HCT116 (cell line): Measurements from ENCODE around the gene PCDH19. TPM values are rescaled to one million over a fixed set of nuclear protein-coding genes. Genes with fewer than 3 reads are reported as not detected.

ENCODE experiments used
- ATAC-seq: fragments of 200-7000 bp; cut with Tn5 transposase; 2 replicates; pipeline ENCODE4 v1.9.1; 2020; ENCODE audit warnings: mild to moderate bottlenecking, moderate library complexity
- BruUV-seq: library from RNA; stranded (reverse); fragments of 400-500 nt; replicated peaks from 2 replicates; lab custom pipeline; 2021; lab: Mats Ljungman, UMichigan
- CTCF ChIA-PET: fragments of 300-600 bp; sonication (Branson Sonifier 250); formaldehyde crosslinking; loops from one replicate; lab custom pipeline; 2021; ENCODE audit warnings: antibody characterized with exemption; lab: Charles Lee
- POLR2A ChIA-PET: fragments of 300-600, 350-600 bp; sonication (Branson Sonifier 250); formaldehyde crosslinking; loops from one replicate; lab custom pipeline; 2021; ENCODE audit warnings: antibody characterized with exemption; lab: Charles Lee
- RAD21 ChIA-PET, 2 experiments: fragments of 300-600 bp; sonication (Branson Sonifier 250); formaldehyde crosslinking; loops; one replicate each; lab custom pipeline; 2023; ENCODE audit warnings: low total read pairs in 2 of 2; ENCODE audit not compliant: uncharacterized antibody in 2 of 2, unreplicated experiment in 2 of 2, low non-redundant PET in 1 of 2; lab: Charles Lee
- DNase-seq: peaks from one replicate; pipeline ENCODE4 v3.0.0-alpha.2; 2010; ENCODE audit warnings: low read depth, low spot score
- H2AFZ ChIP-seq: fragments of 200-600 bp; shearing (Covaris generic), sonication (generic); 2 replicates; pipeline ENCODE4 v1.6.1; 2017; ENCODE audit warnings: low read depth, mixed run types, mixed read lengths, antibody characterized with exemption, low read length; ENCODE audit not compliant: poor library complexity, severe bottlenecking
- H3K27ac ChIP-seq: 2 replicates; pipeline ENCODE4 v1.5.1; 2012; ENCODE audit warnings: low read depth, low read length
- H3K27me3 ChIP-seq: fragments of 200-600 bp; sonication (generic); 2 replicates; pipeline ENCODE4 v1.6.1; 2016; ENCODE audit warnings: mixed run types, low read length, mixed read lengths; ENCODE audit not compliant: insufficient read depth
- H3K36me3 ChIP-seq, 2 experiments: fragments of 200-500 bp in 1 of 2; fragments of 200-600 bp in 1 of 2; sonication (Bioruptor generic) in 1 of 2; sonication (generic) in 1 of 2; 2 replicates each; pipeline versions ENCODE4 v1.5.1 to v1.6.1; 2014 to 2016; ENCODE audit warnings: low read length in 2 of 2, inconsistent platforms in 1 of 2, mixed read lengths in 1 of 2, mixed run types in 1 of 2; ENCODE audit not compliant: insufficient read depth in 2 of 2, control insufficient read depth in 1 of 2
- H3K4me1 ChIP-seq, 2 experiments: fragments of 200-600 bp in 1 of 2; sonication (generic) in 1 of 2; 2 replicates each; pipeline versions ENCODE4 v1.5.1 to v1.6.1; 2012 to 2017; ENCODE audit warnings: low read length in 2 of 2, inconsistent platforms in 1 of 2, mild to moderate bottlenecking in 1 of 2, mixed read lengths in 1 of 2, mixed run types in 1 of 2, moderate library complexity in 1 of 2; ENCODE audit not compliant: insufficient read depth in 2 of 2, control insufficient read depth in 1 of 2
- H3K4me2 ChIP-seq: fragments of 200-600 bp; sonication (generic); 2 replicates; pipeline ENCODE4 v1.6.1; 2017; ENCODE audit warnings: mixed run types, low read length, mixed read lengths
- H3K4me3 ChIP-seq, 2 experiments: fragments of 200-600 bp in 1 of 2; sonication (generic) in 1 of 2; replicated peaks in 1 of 2; 2 replicates each; pipeline ENCODE4 v1.5.1; 2011 to 2016; ENCODE audit warnings: low read length in 2 of 2, control low read depth in 1 of 2, low read depth in 1 of 2, mild to moderate bottlenecking in 1 of 2, mixed read lengths in 1 of 2, mixed run types in 1 of 2
- H3K79me2 ChIP-seq: fragments of 200-600 bp; sonication (generic); 2 replicates; pipeline ENCODE4 v1.6.1; 2017; ENCODE audit warnings: mild to moderate bottlenecking, mixed run types, low read length, moderate library complexity, mixed read lengths; ENCODE audit not compliant: insufficient read depth
- H3K9ac ChIP-seq: fragments of 200-600 bp; sonication (generic); 2 replicates; pipeline ENCODE4 v1.6.1; 2016; ENCODE audit warnings: low read length, mixed read lengths
- H3K9me2 ChIP-seq: fragments of 200-600 bp; sonication (generic), shearing (Covaris generic); 2 replicates; pipeline ENCODE4 v1.6.1; 2017; ENCODE audit warnings: mixed run types, mild to moderate bottlenecking, moderate library complexity; ENCODE audit not compliant: insufficient read depth
- H3K9me3 ChIP-seq, 2 experiments: fragments of 200-500 bp in 1 of 2; fragments of 200-600 bp in 1 of 2; sonication (Bioruptor generic) in 1 of 2; sonication (generic) in 1 of 2; 2 replicates each; pipeline ENCODE4 v1.6.1; 2014 to 2017; ENCODE audit warnings: low read length in 2 of 2, mixed read lengths in 2 of 2, inconsistent platforms in 1 of 2, low read depth in 1 of 2, mild to moderate bottlenecking in 1 of 2, mixed run types in 1 of 2, moderate library complexity in 1 of 2; ENCODE audit not compliant: control insufficient read depth in 1 of 2, insufficient read depth in 1 of 2
- H4K20me1 ChIP-seq: fragments of 200-600 bp; sonication (generic), shearing (Covaris generic); 2 replicates; pipeline ENCODE4 v1.6.1; 2017; ENCODE audit warnings: mixed run types, mild to moderate bottlenecking, moderate library complexity; ENCODE audit not compliant: insufficient read depth
- CEBPB ChIP-seq: IDR thresholded peaks from 2 replicates; pipeline ENCODE4 v1.6.1; 2012; ENCODE audit warnings: low read depth
- CTCF ChIP-seq, 3 experiments: fragments of 200-600 bp in 1 of 3; sonication (generic) in 1 of 3; IDR thresholded peaks in 2 of 3; conservative IDR thresholded peaks in 1 of 3; 2 replicates each; pipeline ENCODE4 v1.5.1; 2012 to 2017; ENCODE audit warnings: low read depth in 2 of 3, low read length in 2 of 3, antibody characterized with exemption in 1 of 3, borderline replicate concordance in 1 of 3, control low read depth in 1 of 3, mild to moderate bottlenecking in 1 of 3, mixed read lengths in 1 of 3, mixed run types in 1 of 3, moderate library complexity in 1 of 3; ENCODE audit not compliant: insufficient read depth in 1 of 3
- EGR1 ChIP-seq: IDR thresholded peaks from 2 replicates; pipeline ENCODE4 v1.6.1; 2012; ENCODE audit warnings: low read depth
- ELF1 ChIP-seq: IDR thresholded peaks from 2 replicates; pipeline ENCODE4 v1.6.1; 2012; ENCODE audit warnings: low read depth, borderline replicate concordance
- EZH2 ChIP-seq: fragments of 200-600 bp; sonication (generic); IDR thresholded peaks from 2 replicates; pipeline ENCODE4 v1.6.1; 2017; ENCODE audit warnings: antibody characterized with exemption, mixed run types
- EZH2phosphoT487 ChIP-seq: fragments of 200-600 bp; IDR thresholded peaks from 2 replicates; pipeline ENCODE4 v1.6.1; 2018; ENCODE audit warnings: antibody characterized with exemption, borderline replicate concordance
- POLR2A ChIP-seq: IDR thresholded peaks from 2 replicates; pipeline ENCODE4 v1.7.0; 2011; ENCODE audit warnings: borderline replicate concordance; ENCODE audit not compliant: insufficient read depth, insufficient read length; ENCODE audit errors: extremely low read depth
- SIN3A ChIP-seq: IDR thresholded peaks from 2 replicates; pipeline ENCODE4 v1.6.1; 2012; ENCODE audit warnings: low read depth
- SRF ChIP-seq: IDR thresholded peaks from 2 replicates; pipeline ENCODE4 v1.6.1; 2012; ENCODE audit warnings: low read depth
- TCF7L2 ChIP-seq: IDR thresholded peaks from 2 replicates; pipeline ENCODE4 v1.7.0; 2011; ENCODE audit warnings: borderline replicate concordance, inconsistent platforms; ENCODE audit not compliant: insufficient read depth, insufficient read length; ENCODE audit errors: extremely low read depth
- ZFX ChIP-seq: fragments of 450-650 bp; IDR thresholded peaks from 2 replicates; pipeline ENCODE4 v1.6.1; 2017
- ZNF274 ChIP-seq: fragments of 200-500 bp; sonication (Bioruptor generic); IDR thresholded peaks from 2 replicates; pipeline ENCODE4 v1.6.1; 2014; ENCODE audit warnings: mild to moderate bottlenecking, low read depth, low read length, inconsistent platforms
- intact Hi-C: fragments of 100-400 bp; cut with micrococcal nuclease; formaldehyde crosslinking; loops from 2 replicates; pipeline ENCODE4 v1.10.0; 2022
- total RNA-seq: library from RNA; stranded (reverse); gene quantifications from one replicate; pipeline ENCODE4 v1.2.1, GENCODE V29; 2021; ENCODE audit not compliant: unreplicated experiment
- TF ChIP-seq, protein P1 (sequence below): IDR thresholded peaks from 2 replicates; pipeline ENCODE4 v1.6.1; 2012
- TF ChIP-seq, protein P2 (sequence below): IDR thresholded peaks from 2 replicates; pipeline ENCODE4 v1.6.1; 2012; ENCODE audit warnings: low read depth
- TF ChIP-seq, protein P3 (sequence below): IDR thresholded peaks from 2 replicates; pipeline ENCODE4 v1.6.1; 2012

Gene PCDH19
- total RNA-seq, 1 experiment from 2014 or later: 0.32 TPM

GRCh38 chrX:100408713-100409609 lies 1.1 kb downstream of the PCDH19 start (continued):
- TF ChIP-seq SIN3A (no peak), ZFX (no peak)

- no peaks in the 10 kb centered on the region for H3K9me2 ChIP-seq
- TF ChIP-seq EGR1: no peak
- no peak for TF ChIP-seq CEBPB
- TF ChIP-seq, protein P1, sequence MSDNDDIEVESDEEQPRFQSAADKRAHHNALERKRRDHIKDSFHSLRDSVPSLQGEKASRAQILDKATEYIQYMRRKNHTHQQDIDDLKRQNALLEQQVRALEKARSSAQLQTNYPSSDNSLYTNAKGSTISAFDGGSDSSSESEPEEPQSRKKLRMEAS: no peak
- no peak for TF ChIP-seq ZFX
- TF ChIP-seq ZNF274: no peak
- TF ChIP-seq, protein P2, sequence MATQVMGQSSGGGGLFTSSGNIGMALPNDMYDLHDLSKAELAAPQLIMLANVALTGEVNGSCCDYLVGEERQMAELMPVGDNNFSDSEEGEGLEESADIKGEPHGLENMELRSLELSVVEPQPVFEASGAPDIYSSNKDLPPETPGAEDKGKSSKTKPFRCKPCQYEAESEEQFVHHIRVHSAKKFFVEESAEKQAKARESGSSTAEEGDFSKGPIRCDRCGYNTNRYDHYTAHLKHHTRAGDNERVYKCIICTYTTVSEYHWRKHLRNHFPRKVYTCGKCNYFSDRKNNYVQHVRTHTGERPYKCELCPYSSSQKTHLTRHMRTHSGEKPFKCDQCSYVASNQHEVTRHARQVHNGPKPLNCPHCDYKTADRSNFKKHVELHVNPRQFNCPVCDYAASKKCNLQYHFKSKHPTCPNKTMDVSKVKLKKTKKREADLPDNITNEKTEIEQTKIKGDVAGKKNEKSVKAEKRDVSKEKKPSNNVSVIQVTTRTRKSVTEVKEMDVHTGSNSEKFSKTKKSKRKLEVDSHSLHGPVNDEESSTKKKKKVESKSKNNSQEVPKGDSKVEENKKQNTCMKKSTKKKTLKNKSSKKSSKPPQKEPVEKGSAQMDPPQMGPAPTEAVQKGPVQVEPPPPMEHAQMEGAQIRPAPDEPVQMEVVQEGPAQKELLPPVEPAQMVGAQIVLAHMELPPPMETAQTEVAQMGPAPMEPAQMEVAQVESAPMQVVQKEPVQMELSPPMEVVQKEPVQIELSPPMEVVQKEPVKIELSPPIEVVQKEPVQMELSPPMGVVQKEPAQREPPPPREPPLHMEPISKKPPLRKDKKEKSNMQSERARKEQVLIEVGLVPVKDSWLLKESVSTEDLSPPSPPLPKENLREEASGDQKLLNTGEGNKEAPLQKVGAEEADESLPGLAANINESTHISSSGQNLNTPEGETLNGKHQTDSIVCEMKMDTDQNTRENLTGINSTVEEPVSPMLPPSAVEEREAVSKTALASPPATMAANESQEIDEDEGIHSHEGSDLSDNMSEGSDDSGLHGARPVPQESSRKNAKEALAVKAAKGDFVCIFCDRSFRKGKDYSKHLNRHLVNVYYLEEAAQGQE: no peak
- no peak for TF ChIP-seq EZH2
- TF ChIP-seq EZH2phosphoT487: no peak
- no peak for TF ChIP-seq SRF
- TF ChIP-seq POLR2A: no peak
- no peak for TF ChIP-seq TCF7L2
- TF ChIP-seq CTCF (IDR thresholded peaks at IDR 0.05 in 2 of 3, conservative IDR thresholded peaks at IDR 0.05 in 1 of 3; ENCODE audit: borderline replicate concordance in 1 of 3, insufficient read depth in 1 of 3, low read depth in 2 of 3, low read length in 2 of 3): no peak
- no peak for TF ChIP-seq ELF1
- TF ChIP-seq, protein P3, sequence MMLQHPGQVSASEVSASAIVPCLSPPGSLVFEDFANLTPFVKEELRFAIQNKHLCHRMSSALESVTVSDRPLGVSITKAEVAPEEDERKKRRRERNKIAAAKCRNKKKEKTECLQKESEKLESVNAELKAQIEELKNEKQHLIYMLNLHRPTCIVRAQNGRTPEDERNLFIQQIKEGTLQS: no peak
- H3K79me2 ChIP-seq: no peaks in the 10 kb centered on the region
- H3K9me3 ChIP-seq: no peaks in the 10 kb centered on the region
- no peaks in the 10 kb centered on the region for H3K36me3 ChIP-seq
- H2AFZ ChIP-seq: no peak overlapping the region
- no peak overlapping the region for H3K27ac ChIP-seq
- H3K4me3 ChIP-seq: no peak overlapping the region
- H4K20me1 ChIP-seq: no peaks in the 10 kb centered on the region
- ChIA-PET RAD21 (no interaction called here), POLR2A (no interaction called here), CTCF (no interaction called here)
- intact Hi-C loops: no loop called here
- no peaks in the 10 kb centered on the region; a peak in 1 of 4 replicates for H3K4me1 ChIP-seq
- no peak overlapping the region for H3K4me2 ChIP-seq
- no TSS peak for BruUV-seq
- H3K27me3 ChIP-seq: peaks cover 5% of the 10 kb centered on the region; the same call in 1 of the 2 replicates
- no peak for DNase-seq
- no peak for ATAC-seq
- H3K9ac ChIP-seq: no peak overlapping the region
Measured at GRCh38 chrX:100407784-100408712, 2.0 kb downstream of the PCDH19 start.
